CD14-positive monocyte (primary cell): ENCODE measurements around the gene SOCS2. TPM values are rescaled to one million over a fixed set of nuclear protein-coding genes. Genes with fewer than 3 reads are reported as not detected.

Source experiments
- DNase-seq, 3 donors: peaks; one replicate each; pipeline ENCODE4 v3.0.0-alpha.2; 2011 to 2022
- H2AFZ ChIP-seq: 2 replicates; pipeline ENCODE4 v1.6.0; 2012; ENCODE audit warnings: mild to moderate bottlenecking, low read depth, low read length, inconsistent platforms; ENCODE audit not compliant: insufficient read depth, poor library complexity, severe bottlenecking
- H3K27ac ChIP-seq, 2 donors: 1 replicate in 1 of 2; 2 replicates in 1 of 2; pipeline ENCODE4 v1.5.1; 2012 to 2013; ENCODE audit warnings: low read length in 2 of 2, control low read depth in 1 of 2, inconsistent platforms in 1 of 2, low read depth in 1 of 2, mild to moderate bottlenecking in 1 of 2
- H3K27me3 ChIP-seq, 2 donors: one replicate each; pipeline versions ENCODE4 v1.6.0 to v1.6.1; 2011 to 2013; ENCODE audit warnings: low read length in 2 of 2; ENCODE audit not compliant: control insufficient read depth in 2 of 2, insufficient read depth in 2 of 2
- H3K36me3 ChIP-seq, 2 donors: replicated peaks in 1 of 2; 1 replicate in 1 of 2; 2 replicates in 1 of 2; pipeline versions ENCODE4 v1.5.1 to v1.6.1; 2012 to 2013; ENCODE audit warnings: low read length in 2 of 2, control low read depth in 1 of 2, inconsistent platforms in 1 of 2, mild to moderate bottlenecking in 1 of 2; ENCODE audit not compliant: insufficient read depth in 2 of 2, control insufficient read depth in 1 of 2
- H3K4me1 ChIP-seq, 2 donors: 1 replicate in 1 of 2; 2 replicates in 1 of 2; pipeline versions ENCODE4 v1.5.1 to v1.6.1; 2012 to 2013; ENCODE audit warnings: low read length in 2 of 2, control low read depth in 1 of 2, inconsistent platforms in 1 of 2, mild to moderate bottlenecking in 1 of 2, moderate library complexity in 1 of 2; ENCODE audit not compliant: insufficient read depth in 2 of 2, control insufficient read depth in 1 of 2
- H3K4me2 ChIP-seq: replicated peaks from 2 replicates; pipeline ENCODE3; 2012; ENCODE audit warnings: low read length, moderate library complexity, mild to moderate bottlenecking; ENCODE audit not compliant: poor library complexity, severe bottlenecking; ENCODE audit errors: extremely low read depth
- H3K4me3 ChIP-seq, 3 experiments: fragments of 200-600 bp in 1 of 3; sonication (generic) in 1 of 3; replicated peaks in 1 of 3; 1 replicate in 2 of 3; 2 replicates in 1 of 3; pipeline ENCODE4 v1.5.1; 2011 to 2013; ENCODE audit warnings: low read length in 3 of 3, mild to moderate bottlenecking in 3 of 3, control low read depth in 2 of 3, low read depth in 2 of 3, inconsistent platforms in 1 of 3, moderate library complexity in 1 of 3
- H3K79me2 ChIP-seq: 2 replicates; pipeline ENCODE4 v1.6.0; 2012; ENCODE audit warnings: mild to moderate bottlenecking, control low read depth, inconsistent platforms, low read length, moderate library complexity; ENCODE audit not compliant: insufficient read depth
- H3K9ac ChIP-seq: 2 replicates; pipeline ENCODE4 v1.6.0; 2017; ENCODE audit warnings: low read length, mild to moderate bottlenecking; ENCODE audit not compliant: insufficient read depth, poor library complexity, severe bottlenecking
- H3K9me3 ChIP-seq, 2 donors: replicated peaks in 1 of 2; 1 replicate in 1 of 2; 2 replicates in 1 of 2; pipeline versions ENCODE4 v1.5.1 to v1.6.1; 2012 to 2013; ENCODE audit warnings: low read length in 2 of 2, control low read depth in 1 of 2; ENCODE audit not compliant: control insufficient read depth in 1 of 2, insufficient read depth in 1 of 2
- H4K20me1 ChIP-seq: 2 replicates; pipeline ENCODE4 v1.6.0; 2012; ENCODE audit warnings: mild to moderate bottlenecking, low read length, control low read depth, moderate library complexity; ENCODE audit not compliant: insufficient read depth
- H3K27ac Mint-ChIP-seq, 7 donors: one replicate each; pipeline ENCODE4 v1.8.0; 2020; ENCODE audit warnings: mild to moderate bottlenecking in 7 of 7, mixed read lengths in 7 of 7, moderate library complexity in 6 of 7, inconsistent platforms in 2 of 7
- H3K27me3 Mint-ChIP-seq, 3 donors: one replicate each; pipeline ENCODE4 v1.8.0; 2021 to 2022; ENCODE audit warnings: low read depth in 3 of 3, mild to moderate bottlenecking in 3 of 3, mixed read lengths in 3 of 3, moderate library complexity in 3 of 3, inconsistent platforms in 1 of 3
- H3K36me3 Mint-ChIP-seq, 2 donors: one replicate each; pipeline ENCODE4 v1.8.0; 2020; ENCODE audit warnings: mixed read lengths in 2 of 2, inconsistent platforms in 1 of 2, mild to moderate bottlenecking in 1 of 2
- H3K4me1 Mint-ChIP-seq: one replicate; pipeline ENCODE4 v1.8.0; 2020; ENCODE audit warnings: mild to moderate bottlenecking, mixed read lengths
- H3K4me3 Mint-ChIP-seq, 2 donors: one replicate each; pipeline ENCODE4 v1.8.0; 2020; ENCODE audit warnings: mild to moderate bottlenecking in 2 of 2, mixed read lengths in 2 of 2, moderate library complexity in 1 of 2
- H3K9me3 Mint-ChIP-seq, 7 donors: one replicate each; pipeline ENCODE4 v1.8.0; 2020 to 2022; ENCODE audit warnings: mixed read lengths in 7 of 7, mild to moderate bottlenecking in 6 of 7, moderate library complexity in 6 of 7, inconsistent platforms in 2 of 7
- CTCF ChIP-seq: fragments of 200-600 bp; IDR thresholded peaks from one replicate; pipeline ENCODE4 v1.8.0; 2022; ENCODE audit warnings: antibody characterized with exemption, mild to moderate bottlenecking
- WGBS: methylation state at CpG from one replicate; pipeline ENCODE4 v1.1.5; 2013; ENCODE audit warnings: missing lambda C conversion rate; ENCODE audit not compliant: insufficient coverage; 5-methylcytosine and 5-hydroxymethylcytosine counted together
- intact Hi-C, 2 donors: fragments of 100-400 bp; cut with micrococcal nuclease; formaldehyde crosslinking; loops; one replicate each; pipeline versions ENCODE4 v1.15.0 to v1.15.1; 2023
- polyA plus RNA-seq, 3 donors: library from polyadenylated mRNA; depleted of rRNA in 1 of 3; unstranded in 2 of 3; stranded (reverse) in 1 of 3; fragments of 300-500 nt in 2 of 3; fragments of >200 nt in 1 of 3; fragmentation: Illumina TruSeq in 2 of 3; gene quantifications; 1 replicate in 2 of 3; 2 replicates in 1 of 3; pipeline ENCODE4 v1.2.3, GENCODE V29; 2012 to 2021

SOCS2 gene
- polyA plus RNA-seq, 3 donors = 0.18 to 0.91 (median 0.22) TPM

DNA sequence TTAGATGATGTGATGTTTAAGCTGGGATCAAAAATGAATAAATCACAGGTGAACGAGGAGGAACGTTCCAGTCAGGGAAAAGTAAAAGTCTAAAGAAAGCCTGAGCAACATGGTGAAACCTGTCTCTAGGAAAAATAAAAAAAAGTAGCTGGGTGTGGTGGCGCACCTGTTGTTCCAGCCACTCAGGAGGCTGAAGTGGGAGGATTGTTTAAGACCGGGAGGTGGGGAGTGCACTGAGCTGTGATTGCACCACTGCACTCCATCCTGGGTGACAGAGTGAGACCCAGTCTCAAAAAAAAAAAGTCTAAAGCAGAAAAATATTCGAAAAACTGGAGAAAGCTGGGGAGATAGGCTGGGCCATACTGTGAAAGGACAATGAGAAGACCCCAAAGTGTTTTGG lies 39.2 kb upstream of the SOCS2 start:
- H3K27ac Mint-ChIP-seq = peak overlapping the region in 1 of 7 donors; percentile 6
- no peaks in the 10 kb centered on the region for H3K27me3 ChIP-seq
- peaks cover 8% of the 10 kb centered on the region for H3K4me1 Mint-ChIP-seq
- no peak for TF ChIP-seq CTCF
- peaks cover 0 to 3% (median 2%) of the 10 kb centered on the region in 3 donors for H3K27me3 Mint-ChIP-seq
- H3K4me3 ChIP-seq = no peak overlapping the region
- no peaks in the 10 kb centered on the region for H4K20me1 ChIP-seq
- DNase-seq = no peak
- no peak overlapping the region for H3K9ac ChIP-seq
- H2AFZ ChIP-seq = no peak overlapping the region
- no peaks in the 10 kb centered on the region for H3K36me3 Mint-ChIP-seq
- H3K9me3 Mint-ChIP-seq = peaks cover 0 to 2% (median 0%) of the 10 kb centered on the region in 7 donors
- intact Hi-C loops = no loop called here
- WGBS = 98% methylated on average over 5 of the region's 5 CpGs
- H3K27ac ChIP-seq = no peak overlapping the region
- no peak overlapping the region for H3K4me3 Mint-ChIP-seq
- no peak overlapping the region for H3K4me2 ChIP-seq
- H3K9me3 ChIP-seq = no peaks in the 10 kb centered on the region
- peaks cover 0 to 4% of the 10 kb centered on the region in 2 donors for H3K4me1 ChIP-seq
- H3K36me3 ChIP-seq = no peaks in the 10 kb centered on the region
- no peaks in the 10 kb centered on the region for H3K79me2 ChIP-seq

GRCh38 chr12:93536111-93536765 lies 36.2 kb upstream of the SOCS2 start:
- Histone ChIP-seq H3K27me3 (no peaks in the 10 kb centered on the region), H3K27ac (no peak overlapping the region), H3K9ac (no peak overlapping the region), H3K4me1 (no peaks in the 10 kb centered on the region), H3K4me2 (no peak overlapping the region), H3K9me3 (no peaks in the 10 kb centered on the region), H4K20me1 (no peaks in the 10 kb centered on the region), H3K79me2 (no peaks in the 10 kb centered on the region), H2AFZ (no peak overlapping the region), H3K36me3 (no peaks in the 10 kb centered on the region), H3K4me3 (no peak overlapping the region)
- DNase-seq = no peak
- no peaks in the 10 kb centered on the region for H3K9me3 Mint-ChIP-seq
- H3K36me3 Mint-ChIP-seq = no peaks in the 10 kb centered on the region
- peaks cover 0 to 5% (median 2%) of the 10 kb centered on the region in 3 donors for H3K27me3 Mint-ChIP-seq
- TF ChIP-seq CTCF = no peak
- H3K4me1 Mint-ChIP-seq = no peaks in the 10 kb centered on the region
- no peak overlapping the region for H3K4me3 Mint-ChIP-seq
- H3K27ac Mint-ChIP-seq = no peak overlapping the region
- WGBS = 86% methylated on average over 1 of the region's 2 CpGs
- intact Hi-C loops = no loop called here
